SK-N-MC (cell line): ENCODE results near the gene ACTR3C.

Experiments
- EZH2 ChIP-seq: fragments of 200-600 bp; sonication (generic); IDR thresholded peaks from one replicate; pipeline ENCODE4 v1.6.1; 2017; ENCODE audit warnings: antibody characterized with exemption
- FOXP2 ChIP-seq: optimal IDR thresholded peaks from 2 replicates; pipeline ENCODE3; 2011; ENCODE audit warnings: mild to moderate bottlenecking, moderate library complexity; ENCODE audit not compliant: insufficient read depth; ENCODE audit errors: extremely low read length, control extremely low read depth
- POLR2AphosphoS5 ChIP-seq: IDR thresholded peaks from 2 replicates; pipeline ENCODE4 v1.6.1; 2012; ENCODE audit warnings: mild to moderate bottlenecking, low read depth, low read length, borderline replicate concordance

DNA sequence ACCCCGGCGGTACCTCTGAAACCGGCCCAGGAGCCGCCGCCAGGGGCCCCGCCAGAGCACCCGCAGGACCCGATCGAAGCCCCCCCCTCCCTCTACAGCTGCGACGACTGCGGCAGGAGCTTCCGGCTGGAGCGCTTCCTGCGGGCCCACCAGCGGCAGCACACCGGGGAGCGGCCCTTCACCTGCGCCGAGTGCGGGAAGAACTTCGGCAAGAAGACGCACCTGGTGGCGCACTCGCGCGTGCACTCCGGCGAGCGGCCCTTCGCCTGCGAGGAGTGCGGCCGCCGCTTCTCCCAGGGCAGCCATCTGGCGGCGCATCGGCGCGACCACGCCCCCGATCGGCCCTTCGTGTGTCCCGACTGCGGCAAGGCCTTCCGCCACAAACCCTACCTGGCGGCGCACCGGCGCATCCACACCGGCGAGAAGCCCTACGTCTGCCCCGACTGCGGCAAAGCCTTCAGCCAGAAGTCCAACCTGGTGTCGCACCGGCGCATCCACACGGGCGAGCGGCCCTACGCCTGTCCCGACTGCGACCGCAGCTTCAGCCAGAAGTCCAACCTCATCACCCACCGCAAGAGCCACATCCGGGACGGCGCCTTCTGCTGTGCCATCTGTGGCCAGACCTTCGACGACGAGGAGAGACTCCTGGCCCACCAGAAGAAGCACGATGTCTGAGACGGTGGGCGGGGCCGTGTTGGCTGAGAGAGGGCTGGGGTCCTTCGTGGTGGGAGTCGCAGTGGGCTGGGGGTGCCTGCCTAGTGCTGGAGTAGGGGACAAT is 49.1 kb upstream of the ACTR3C start:
- TF ChIP-seq EZH2 (no peak), POLR2AphosphoS5 (no peak), FOXP2 (no peak)
